Measurements from ENCODE around the gene LRRC41. TPM values are rescaled to one million over a fixed set of nuclear protein-coding genes. Genes with fewer than 3 reads are reported as not detected.
"Not testable (repeated sequence)": the region's sequence is repeated elsewhere in the genome, so short reads cannot be mapped to it uniquely, and the experiment has no call there.

The LRRC41 gene
- total RNA-seq, 1 donor from 2014 or later = 60.2 TPM

- H3K4me1 Mint-ChIP-seq = peaks cover 33% of the 10 kb centered on the region
- peak overlapping the region; percentile 98 for H3K27ac Mint-ChIP-seq
- ChIA-PET CTCF (interaction anchor here (1.1 to 3.6 kb wide), 4 partner anchors 8 to 118 kb away, joined by 5 to 22 read pairs (median 5); partner anchors contain the start of genes LRRC41 and UQCRH), POLR2A (interaction anchor here (0.6 to 4.9 kb wide), 11 partner anchors 8 to 1620 kb away, joined by 3 to 66 read pairs (median 5); partner anchors contain the start of genes GPBP1L1, LRRC41, POMGNT1 and RAD54L)
- ATAC-seq (ENCODE audit: low read depth) (no peak), DNase-seq (peak; percentile 31)
- no peaks in the 10 kb centered on the region for H3K27me3 Mint-ChIP-seq
- no peaks in the 10 kb centered on the region for H3K9me3 Mint-ChIP-seq
- peak overlapping the region; percentile 99 for H3K4me3 Mint-ChIP-seq
- peaks cover 42% of the 10 kb centered on the region for H3K36me3 Mint-ChIP-seq (ENCODE audit: low read depth)
- TF ChIP-seq, protein P1, sequence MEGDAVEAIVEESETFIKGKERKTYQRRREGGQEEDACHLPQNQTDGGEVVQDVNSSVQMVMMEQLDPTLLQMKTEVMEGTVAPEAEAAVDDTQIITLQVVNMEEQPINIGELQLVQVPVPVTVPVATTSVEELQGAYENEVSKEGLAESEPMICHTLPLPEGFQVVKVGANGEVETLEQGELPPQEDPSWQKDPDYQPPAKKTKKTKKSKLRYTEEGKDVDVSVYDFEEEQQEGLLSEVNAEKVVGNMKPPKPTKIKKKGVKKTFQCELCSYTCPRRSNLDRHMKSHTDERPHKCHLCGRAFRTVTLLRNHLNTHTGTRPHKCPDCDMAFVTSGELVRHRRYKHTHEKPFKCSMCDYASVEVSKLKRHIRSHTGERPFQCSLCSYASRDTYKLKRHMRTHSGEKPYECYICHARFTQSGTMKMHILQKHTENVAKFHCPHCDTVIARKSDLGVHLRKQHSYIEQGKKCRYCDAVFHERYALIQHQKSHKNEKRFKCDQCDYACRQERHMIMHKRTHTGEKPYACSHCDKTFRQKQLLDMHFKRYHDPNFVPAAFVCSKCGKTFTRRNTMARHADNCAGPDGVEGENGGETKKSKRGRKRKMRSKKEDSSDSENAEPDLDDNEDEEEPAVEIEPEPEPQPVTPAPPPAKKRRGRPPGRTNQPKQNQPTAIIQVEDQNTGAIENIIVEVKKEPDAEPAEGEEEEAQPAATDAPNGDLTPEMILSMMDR (IDR thresholded peaks at IDR 0.05) = no peak
- intact Hi-C loops (cut with micrococcal nuclease) = loop anchor here (2.0 to 10.0 kb wide), 3 partner anchors 15 to 657 kb away; partner anchors contain the start of genes GPBP1L1 and TMEM69
Measured at GRCh38 chr1:46341222-46342083, 38.0 kb upstream of the LRRC41 start.

- Mint-ChIP-seq H3K9me3 (no peaks in the 10 kb centered on the region), H3K27me3 (no peaks in the 10 kb centered on the region), H3K4me3 (peak within 1 kb of the TSS; percentile 99), H3K36me3 (ENCODE audit: low read depth) (peaks cover 39% of the 10 kb centered on the region), H3K4me1 (peaks cover 33% of the 10 kb centered on the region), H3K27ac (peak within 1 kb of the TSS; percentile 98)
- peak; percentile 69 for DNase-seq
- TF ChIP-seq, protein P1 (IDR thresholded peaks at IDR 0.05) = peak; percentile 50
- POLR2A ChIA-PET = interaction anchor here (0.6 to 4.9 kb wide), 17 partner anchors 8 to 1619 kb away, joined by 3 to 66 read pairs (median 5); partner anchors contain the start of genes GPBP1L1, LRRC41, POMGNT1 and RAD54L
- ATAC-seq (ENCODE audit: low read depth) = peak; percentile 81
- intact Hi-C loops (cut with micrococcal nuclease) = loop anchor here (1.0 to 10.0 kb wide), 6 partner anchors 8 to 656 kb away; partner anchors contain the start of genes GPBP1L1, LRRC41, RAD54L and TMEM69
- CTCF ChIA-PET = interaction anchor here (0.9 to 3.6 kb wide), 2 partner anchors 13 to 37 kb away, joined by 3 to 22 read pairs; partner anchors contain the start of genes LRRC41 and UQCRH
Measured at GRCh38 chr1:46340404-46341221, 37.2 kb upstream of the LRRC41 start, which contains the start of gene NSUN4. NSUN4 (plus strand) TSS chr1:46340807; CDS start chr1:46340827, 20 bp downstream.

DNA sequence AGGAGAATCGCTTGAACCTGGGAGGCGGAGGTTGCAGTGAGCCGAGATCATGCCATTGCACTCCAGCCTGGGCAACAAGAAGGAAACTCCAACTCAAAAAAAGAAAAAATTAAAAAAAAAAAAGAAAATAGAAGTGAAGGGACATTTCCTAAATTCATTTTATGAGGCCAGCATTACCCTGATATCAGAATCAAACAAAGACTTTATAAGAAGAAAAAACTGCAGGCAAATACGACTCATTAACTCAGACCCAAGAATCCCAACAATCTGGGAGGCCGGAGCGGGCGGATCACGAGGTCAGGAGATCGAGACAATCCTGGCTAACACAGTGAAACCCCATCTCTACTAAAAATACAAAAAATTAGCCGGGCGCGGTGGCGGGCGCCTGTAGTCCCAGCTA is 34.0 kb upstream of the LRRC41 start:
- H3K27ac Mint-ChIP-seq; ATAC-seq (ENCODE audit: low read depth); intact Hi-C loops (cut with micrococcal nuclease); H3K4me3 Mint-ChIP-seq; CTCF ChIA-PET; DNase-seq; H3K27me3 Mint-ChIP-seq; H3K9me3 Mint-ChIP-seq: not testable (repeated sequence)
- POLR2A ChIA-PET = interaction anchor here (0.7 kb wide), 1 partner anchor 787 kb away, joined by 6 read pairs; the partner anchor contains the start of gene AKR1A1
- peaks cover 17% of the 10 kb centered on the region for H3K36me3 Mint-ChIP-seq (ENCODE audit: low read depth)
- H3K4me1 Mint-ChIP-seq = peaks cover 49% of the 10 kb centered on the region

DNA sequence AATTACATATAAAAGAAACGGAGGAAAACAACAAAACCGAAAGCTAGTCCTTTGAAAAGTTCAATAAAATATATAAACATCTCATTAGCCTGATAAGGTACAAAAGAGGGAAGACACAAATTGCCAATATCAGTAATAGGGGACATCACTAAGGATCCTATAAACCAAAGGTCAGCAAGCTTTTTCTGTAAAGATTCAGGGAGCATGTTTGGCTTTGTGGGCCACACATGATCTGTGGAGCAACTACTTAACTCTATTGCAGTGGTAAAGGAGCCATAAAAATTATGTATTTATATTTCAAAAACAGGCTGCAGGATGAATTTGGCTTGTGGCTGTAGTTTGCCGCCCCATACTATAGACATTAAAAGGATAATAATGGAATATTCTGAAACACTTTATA is 31.7 kb upstream of the LRRC41 start:
- Mint-ChIP-seq H3K4me1 (peaks cover 43% of the 10 kb centered on the region), H3K4me3 (no peak overlapping the region), H3K27ac (no peak overlapping the region), H3K27me3 (no peaks in the 10 kb centered on the region), H3K9me3 (no peaks in the 10 kb centered on the region), H3K36me3 (ENCODE audit: low read depth) (peaks cover 4% of the 10 kb centered on the region)
- ATAC-seq (ENCODE audit: low read depth) = no peak
- intact Hi-C loops (cut with micrococcal nuclease) = no loop called here
- CTCF ChIA-PET = no interaction called here
- TF ChIP-seq, protein P1 (IDR thresholded peaks at IDR 0.05) = no peak
- POLR2A ChIA-PET = interaction anchor here (1.8 kb wide), 1 partner anchor 32 kb away, joined by 5 read pairs; the partner anchor contains the start of genes LRRC41 and UQCRH
- DNase-seq = no peak

GRCh38 chr1:46334030-46334384 is 30.6 kb upstream of the LRRC41 start:
- DNase-seq = no peak
- H3K27ac Mint-ChIP-seq = no peak overlapping the region
- CTCF ChIA-PET = interaction anchor here (0.6 to 2.5 kb wide), 6 partner anchors 8 to 89 kb away, joined by 3 to 35 read pairs (median 4); partner anchors contain the start of genes LRRC41 and UQCRH
- POLR2A ChIA-PET = interaction anchor here (0.9 to 3.0 kb wide), 6 partner anchors 8 to 31 kb away, joined by 4 to 19 read pairs (median 10); partner anchors contain the start of genes LRRC41 and UQCRH
- H3K4me1 Mint-ChIP-seq = peaks cover 42% of the 10 kb centered on the region
- no peaks in the 10 kb centered on the region for H3K27me3 Mint-ChIP-seq
- ATAC-seq (ENCODE audit: low read depth) = no peak
- TF ChIP-seq, protein P1 (IDR thresholded peaks at IDR 0.05) = no peak
- H3K36me3 Mint-ChIP-seq (ENCODE audit: low read depth) = peaks cover 4% of the 10 kb centered on the region
- intact Hi-C loops (cut with micrococcal nuclease) = no loop called here
- no peak overlapping the region for H3K4me3 Mint-ChIP-seq
- no peaks in the 10 kb centered on the region for H3K9me3 Mint-ChIP-seq
